Gastrocnemius medialis (tissue), 4 donors: ENCODE results near the gene OR11H6. TPM values are rescaled to one million over a fixed set of nuclear protein-coding genes. Genes with fewer than 3 reads are reported as not detected.

Source experiments
- ATAC-seq, 2 donors: fragments of 150-250 bp; one replicate each; pipeline ENCODE4 v1.9.1; 2016
- DNase-seq, 2 donors: peaks; one replicate each; pipeline ENCODE4 v3.0.0-alpha.2; 2019
- H3K27ac ChIP-seq, 4 donors: fragments of 200-600 bp; sonication (generic); 1 replicate in 1 of 4; 2 replicates in 3 of 4; pipeline ENCODE4 v1.5.1; 2016 to 2018; ENCODE audit warnings: mild to moderate bottlenecking in 2 of 4, moderate library complexity in 1 of 4
- H3K27me3 ChIP-seq, 3 donors: fragments of 200-600 bp; sonication (generic) in 2 of 3; 1 replicate in 1 of 3; 2 replicates in 2 of 3; pipeline versions ENCODE4 v1.5.1 to v1.6.0; 2016 to 2019; ENCODE audit warnings: mild to moderate bottlenecking in 1 of 3, moderate library complexity in 1 of 3
- H3K36me3 ChIP-seq, 2 donors: fragments of 200-600 bp; sonication (generic) in 1 of 2; one replicate each; pipeline ENCODE4 v1.5.1; 2017 to 2018
- H3K4me1 ChIP-seq, 2 donors: fragments of 200-600 bp; sonication (generic) in 1 of 2; one replicate each; pipeline ENCODE4 v1.5.1; 2016 to 2017; ENCODE audit warnings: mild to moderate bottlenecking in 2 of 2
- H3K4me3 ChIP-seq, 4 donors: fragments of 200-600 bp; sonication (generic) in 3 of 4; 1 replicate in 1 of 4; 2 replicates in 3 of 4; pipeline ENCODE4 v1.5.1; 2016 to 2019; ENCODE audit warnings: mild to moderate bottlenecking in 2 of 4
- H3K9me3 ChIP-seq, 3 donors: fragments of 200-600 bp; sonication (generic) in 2 of 3; 1 replicate in 1 of 3; 2 replicates in 2 of 3; pipeline ENCODE4 v1.5.1; 2016 to 2019
- CTCF ChIP-seq, 5 experiments: fragments of 450-650 bp in 3 of 5; fragments of 200-600 bp in 2 of 5; sonication (generic) in 2 of 5; IDR thresholded peaks in 4 of 5; conservative IDR thresholded peaks in 1 of 5; 1 replicate in 4 of 5; 2 replicates in 1 of 5; pipeline ENCODE4 v1.5.1; 2016 to 2019; ENCODE audit warnings: antibody characterized with exemption in 5 of 5, mild to moderate bottlenecking in 3 of 5, moderate library complexity in 3 of 5
- POLR2A ChIP-seq, 2 donors: fragments of 450-650 bp; IDR thresholded peaks; one replicate each; pipeline ENCODE4 v1.6.1; 2017; ENCODE audit warnings: antibody characterized with exemption in 2 of 2, mild to moderate bottlenecking in 2 of 2, moderate library complexity in 2 of 2
- in situ Hi-C, 4 donors: fragments of 200-750 bp; cut with MboI; loops; one replicate each; pipeline versions ENCODE4 v1.15.0 to v1.8.0; 2017; ENCODE audit warnings: low sequenced_read_pairs in 4 of 4
- intact Hi-C: fragments of 100-400 bp; cut with DNase I; formaldehyde crosslinking; loops from one replicate; pipeline ENCODE4 v1.15.1; 2023; ENCODE audit warnings: low total_unique reads
- total RNA-seq, 4 donors: library from RNA; depleted of rRNA; stranded (reverse); fragments of >200 nt; gene quantifications; one replicate each; pipeline versions ENCODE4 v1.1.0 to v1.2.3, GENCODE V29; 2016

The OR11H6 gene
- total RNA-seq, 4 donors from 2014 or later, result not detected

GRCh38 chr14:20179880-20180279, 43.6 kb upstream of the OR11H6 start:
- H3K4me3 ChIP-seq, result no peak overlapping the region
- H3K27ac ChIP-seq, result no peak overlapping the region
- no peaks in the 10 kb centered on the region for H3K4me1 ChIP-seq
- no peak for TF ChIP-seq POLR2A (IDR thresholded peaks at IDR 0.05)
- no peak for TF ChIP-seq CTCF (IDR thresholded peaks at IDR 0.05 in 4 of 5, conservative IDR thresholded peaks at IDR 0.05 in 1 of 5)
- DNase-seq (no peak), ATAC-seq (peak in 1 of 2 donors; percentile 27)
- in situ Hi-C loops, result no loop called here
- no peaks in the 10 kb centered on the region for H3K27me3 ChIP-seq
- intact Hi-C loops, result no loop called here
- no peaks in the 10 kb centered on the region for H3K36me3 ChIP-seq
- no peaks in the 10 kb centered on the region for H3K9me3 ChIP-seq

DNA sequence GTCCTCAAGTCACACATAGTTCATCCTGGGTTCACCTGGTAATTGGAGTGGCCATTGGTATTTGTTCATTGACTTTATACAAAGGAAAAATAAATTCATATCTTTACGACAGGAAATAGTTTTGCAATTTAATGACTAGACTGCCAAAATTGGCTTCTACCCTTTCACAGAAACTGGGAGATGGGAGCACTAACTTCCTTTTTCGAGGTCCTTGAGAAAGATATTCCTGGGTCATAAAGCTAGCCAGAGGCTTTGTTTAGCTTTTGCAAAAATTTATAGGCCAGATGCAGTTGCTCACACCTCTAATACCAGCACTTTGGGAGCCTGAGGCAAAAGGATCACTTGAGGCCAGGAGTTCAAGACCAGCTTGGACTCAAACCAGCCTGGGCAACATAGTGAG, 43.0 kb upstream of the OR11H6 start:
- DNase-seq, result no peak
- Histone ChIP-seq H3K4me3 (no peak overlapping the region), H3K36me3 (no peaks in the 10 kb centered on the region), H3K27ac (no peak overlapping the region), H3K27me3 (no peaks in the 10 kb centered on the region), H3K4me1 (no peaks in the 10 kb centered on the region), H3K9me3 (no peaks in the 10 kb centered on the region)
- TF ChIP-seq POLR2A (IDR thresholded peaks at IDR 0.05), result no peak
- no peak for TF ChIP-seq CTCF (IDR thresholded peaks at IDR 0.05 in 4 of 5, conservative IDR thresholded peaks at IDR 0.05 in 1 of 5)
- in situ Hi-C loops (no loop called here), intact Hi-C loops (no loop called here)
- no peak for ATAC-seq

DNA sequence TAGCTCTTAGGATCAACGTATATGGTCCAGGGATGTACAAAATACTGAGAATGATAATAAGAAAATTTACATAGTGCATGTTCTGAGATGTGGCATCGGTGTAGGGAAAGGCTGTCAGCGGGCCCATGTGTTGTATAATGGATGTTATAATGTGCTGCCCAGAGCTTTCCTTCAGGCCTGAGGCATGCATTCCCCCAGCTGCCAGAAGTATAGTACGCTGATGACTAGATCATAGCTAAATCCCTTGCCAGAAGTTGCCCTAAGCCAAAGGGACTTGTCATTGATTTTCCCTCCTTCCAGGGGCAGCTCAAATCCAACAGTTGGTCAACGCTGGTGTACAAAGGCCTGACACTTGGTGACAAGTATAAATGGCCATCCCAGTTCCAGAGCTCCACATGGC, 39.3 kb upstream of the OR11H6 start:
- ATAC-seq (no peak), DNase-seq (no peak)
- no peak overlapping the region for H3K4me3 ChIP-seq
- no peaks in the 10 kb centered on the region for H3K36me3 ChIP-seq
- no peaks in the 10 kb centered on the region for H3K9me3 ChIP-seq
- TF ChIP-seq POLR2A (IDR thresholded peaks at IDR 0.05) (no peak), CTCF (IDR thresholded peaks at IDR 0.05 in 4 of 5, conservative IDR thresholded peaks at IDR 0.05 in 1 of 5) (no peak)
- no peak overlapping the region for H3K27ac ChIP-seq
- intact Hi-C loops (no loop called here), in situ Hi-C loops (no loop called here)
- no peaks in the 10 kb centered on the region for H3K27me3 ChIP-seq
- no peaks in the 10 kb centered on the region for H3K4me1 ChIP-seq

DNA sequence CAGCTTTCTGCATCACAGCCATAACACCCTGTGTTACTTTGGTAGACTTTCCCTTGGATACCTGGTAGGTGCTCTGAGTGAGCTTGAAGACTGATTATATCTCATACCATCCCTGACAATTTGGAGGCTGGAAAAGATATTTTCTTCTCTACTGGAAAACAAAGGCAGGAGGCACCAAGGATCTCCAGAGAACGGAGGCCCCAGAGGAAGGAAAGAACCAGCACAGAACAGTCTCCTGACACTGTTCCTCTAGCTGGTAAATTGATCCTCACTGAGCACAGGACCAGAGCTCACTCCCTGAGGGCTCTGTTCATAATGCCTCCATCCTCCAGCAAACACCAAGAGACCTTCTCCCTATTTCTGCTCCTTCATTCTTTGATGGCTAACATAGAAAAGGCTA, 32.9 kb upstream of the OR11H6 start, which contains the start of gene OR11G2:
OR11G2 (plus strand) TSS at position 301 of the 400 bp plus-strand sequence. CDS start 6,542 bp downstream, outside the sequence.
- no peak within 1 kb of the TSS for H3K27ac ChIP-seq
- H3K27me3 ChIP-seq, result no peaks in the 10 kb centered on the region
- H3K4me3 ChIP-seq, result no peak within 1 kb of the TSS
- intact Hi-C loops, result no loop called here
- H3K36me3 ChIP-seq, result no peaks in the 10 kb centered on the region
- in situ Hi-C loops, result no loop called here
- no peaks in the 10 kb centered on the region for H3K9me3 ChIP-seq
- ATAC-seq (no peak), DNase-seq (no peak)
- H3K4me1 ChIP-seq, result no peaks in the 10 kb centered on the region
- no peak for TF ChIP-seq CTCF (IDR thresholded peaks at IDR 0.05 in 4 of 5, conservative IDR thresholded peaks at IDR 0.05 in 1 of 5)
- TF ChIP-seq POLR2A (IDR thresholded peaks at IDR 0.05), result no peak

GRCh38 chr14:20191396-20191795, 32.1 kb upstream of the OR11H6 start:
- ATAC-seq (no peak), DNase-seq (no peak)
- Histone ChIP-seq H3K27me3 (no peaks in the 10 kb centered on the region), H3K36me3 (no peaks in the 10 kb centered on the region), H3K9me3 (no peaks in the 10 kb centered on the region), H3K4me1 (no peaks in the 10 kb centered on the region), H3K4me3 (no peak overlapping the region), H3K27ac (no peak overlapping the region)
- TF ChIP-seq POLR2A (IDR thresholded peaks at IDR 0.05) (no peak), CTCF (IDR thresholded peaks at IDR 0.05 in 4 of 5, conservative IDR thresholded peaks at IDR 0.05 in 1 of 5) (no peak)
- in situ Hi-C loops, result no loop called here
- intact Hi-C loops, result no loop called here
